Left renal pelvis (tissue), 4 donors: ENCODE results near the gene CCT2. TPM values are rescaled to one million over a fixed set of nuclear protein-coding genes. Genes with fewer than 3 reads are reported as not detected.
A peak's percentile ranks its signal among the peaks of the same experiment; 100 is the strongest.

Experiments used
- DNase-seq, 4 donors: peaks; one replicate each; pipeline ENCODE4 v3.0.0-alpha.2; 2013; ENCODE audit warnings: low read depth in 4 of 4, low spot score in 3 of 4
- polyA plus RNA-seq, 4 donors: library from polyadenylated mRNA; unstranded; fragments of 120-200 nt; gene quantifications; one replicate each; pipeline ENCODE4 v1.2.1, GENCODE V29; 2013; ENCODE audit not compliant: insufficient read length in 4 of 4

Gene CCT2
- polyA plus RNA-seq, result 100 to 1,000 TPM; 160 to 267 (median 255) TPM

DNA sequence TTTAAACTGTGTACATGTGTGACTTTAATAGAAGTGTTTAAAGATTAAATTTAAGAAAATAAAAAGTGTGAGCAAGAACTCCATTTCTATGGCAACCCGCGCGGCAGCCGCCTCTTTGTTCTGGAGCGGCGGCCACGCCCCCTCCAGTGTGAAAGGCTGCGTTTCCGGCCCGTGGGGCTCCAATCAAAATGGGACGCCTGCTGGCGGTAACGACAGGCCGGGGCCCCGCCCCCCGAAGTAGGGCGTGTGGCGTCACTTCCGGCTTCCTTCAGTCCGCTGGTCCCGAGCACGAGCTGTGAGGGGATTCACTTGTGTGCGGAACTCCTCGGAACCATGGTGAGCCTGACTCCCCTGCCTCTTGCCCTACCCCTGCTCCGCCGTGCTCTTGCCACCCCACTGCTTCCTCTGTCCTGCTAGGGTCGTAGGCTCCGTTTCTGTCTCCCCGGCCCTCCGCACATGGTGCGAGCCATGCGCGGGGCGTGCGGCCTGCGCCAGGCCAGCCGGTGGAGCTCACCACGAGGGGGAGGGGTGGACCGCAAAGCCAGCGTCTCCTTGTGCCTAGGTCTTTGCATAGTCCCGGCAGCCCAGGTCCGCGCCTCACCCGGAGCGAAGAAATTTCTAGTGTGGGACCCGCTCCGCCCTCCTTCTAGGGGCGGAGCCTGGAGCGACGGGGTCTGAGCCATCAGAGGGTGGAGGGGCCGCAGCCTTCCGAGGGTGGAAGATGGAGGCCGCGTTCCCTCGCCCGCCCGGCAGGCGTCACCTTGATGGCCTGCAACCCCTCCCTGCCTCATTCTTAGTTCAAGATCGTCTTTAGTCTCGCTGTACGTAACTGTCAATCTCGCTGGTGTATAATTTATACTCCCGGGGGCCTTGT, at the start of gene CCT2:
CCT2 (plus strand) TSS at position 271 of the 874 bp plus-strand sequence; CDS start at position 334, 63 bp downstream.
- peak; percentile 90 to 93 (median 91) for DNase-seq

DNA sequence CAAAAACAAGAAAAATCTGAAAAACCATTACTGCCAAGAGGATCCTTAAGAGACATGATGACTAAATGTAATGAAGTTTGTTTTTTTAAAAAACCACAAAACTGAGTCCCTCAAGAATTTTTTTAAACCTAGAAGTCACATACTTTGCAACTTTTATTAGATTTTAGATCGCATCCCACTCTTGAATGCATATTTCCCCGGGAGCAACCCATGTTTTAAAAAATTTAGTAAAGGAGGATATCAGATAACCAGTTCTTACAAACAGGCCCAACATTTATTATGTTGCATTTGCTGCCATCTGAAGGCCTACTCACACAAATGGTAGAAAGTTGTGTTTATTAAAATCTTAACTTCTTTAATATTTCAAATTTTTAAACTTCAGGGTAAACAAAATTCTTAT, 44.3 kb upstream of the CCT2 start:
- no peak for DNase-seq

DNA sequence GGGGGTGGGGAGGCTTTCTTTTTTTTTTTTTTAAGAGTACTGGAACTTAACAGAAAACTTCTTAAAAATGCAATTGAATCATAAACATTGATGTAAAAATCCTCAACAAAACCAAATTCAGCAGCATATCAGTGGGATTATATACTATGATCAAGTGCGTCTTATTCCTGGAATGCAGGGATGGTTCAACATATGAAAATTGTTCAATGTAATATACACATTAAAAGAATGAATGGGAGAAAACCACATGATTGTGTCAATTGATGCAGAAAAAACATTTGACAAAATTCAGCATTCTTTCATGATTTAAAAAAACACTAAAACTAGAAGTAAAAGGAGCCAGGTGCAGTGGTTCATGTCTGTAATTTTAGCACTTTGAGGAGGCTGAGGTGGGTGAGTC, 41.2 kb upstream of the CCT2 start:
- DNase-seq, result no peak

DNA sequence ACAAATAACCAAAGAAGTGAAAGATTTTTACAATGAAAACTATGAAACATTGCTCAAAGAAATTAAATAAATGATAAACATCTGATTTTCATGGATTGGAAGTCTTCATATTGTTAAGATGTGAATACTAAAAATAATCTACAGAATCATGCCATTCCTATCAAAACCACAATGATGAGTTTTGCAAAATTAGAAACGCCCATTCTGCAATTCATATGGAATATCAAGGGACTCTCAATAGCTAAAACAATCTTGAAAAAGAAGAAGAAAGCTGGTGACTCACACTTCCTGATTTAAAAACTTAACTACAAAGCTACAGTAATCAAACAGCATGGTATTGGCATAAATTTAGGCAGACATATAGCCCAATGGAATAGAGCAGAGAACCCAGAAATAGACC, 40.2 kb upstream of the CCT2 start:
- DNase-seq, result no peak

DNA sequence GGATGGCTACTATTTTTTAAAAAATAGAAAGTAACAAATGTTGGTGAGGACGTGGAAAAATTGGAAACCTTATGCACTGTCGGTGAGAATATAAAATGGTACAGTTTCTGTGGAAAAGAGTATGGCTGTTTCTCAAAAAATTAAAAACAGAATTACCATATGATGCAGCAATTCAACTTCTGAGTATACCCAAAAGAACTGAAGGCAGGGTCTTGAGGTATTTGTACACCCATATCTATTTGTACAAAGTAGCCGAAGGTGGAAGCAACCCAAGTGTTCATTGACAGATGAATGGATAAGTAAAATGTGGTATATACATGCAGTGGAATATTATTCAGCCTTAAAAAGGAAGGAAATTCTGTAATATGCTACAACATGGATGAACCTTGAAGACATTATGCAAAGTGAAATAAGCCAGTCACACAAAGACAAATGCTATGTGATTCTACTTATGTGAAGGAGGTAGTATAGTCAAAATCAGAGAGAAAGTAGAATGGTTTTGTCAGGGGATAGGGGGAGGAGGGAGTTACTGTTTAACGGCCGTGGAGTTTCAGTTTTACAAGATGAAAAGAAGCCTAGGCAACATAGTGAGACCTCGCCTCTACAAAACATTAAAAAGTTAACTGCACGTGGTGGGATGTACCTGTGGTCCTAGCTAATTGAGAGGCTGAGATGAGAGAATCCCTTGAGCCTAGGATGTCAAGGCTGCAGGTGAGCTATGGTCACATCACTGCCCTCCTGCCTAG, 38.4 kb upstream of the CCT2 start:
- DNase-seq, result no peak

DNA sequence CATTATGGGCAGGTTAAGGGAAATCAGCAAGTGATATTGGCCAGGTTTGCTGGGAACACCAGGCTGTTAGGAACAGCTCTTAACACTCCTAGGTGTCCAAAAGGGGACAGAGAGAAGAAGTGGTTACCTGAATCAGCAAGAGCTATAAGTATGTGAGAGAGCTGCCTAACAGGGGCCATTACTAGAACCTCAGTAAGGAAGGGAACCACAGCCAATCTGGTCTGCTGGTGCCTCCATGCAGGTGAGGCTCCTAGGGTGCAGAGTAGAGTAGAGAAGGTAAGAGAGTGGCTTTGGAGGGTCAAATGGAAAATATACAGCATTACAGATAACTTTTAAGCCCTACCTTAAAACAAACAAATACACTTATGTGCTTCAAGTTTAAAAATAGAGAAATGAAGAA, 36.6 kb upstream of the CCT2 start:
- DNase-seq, result no peak

DNA sequence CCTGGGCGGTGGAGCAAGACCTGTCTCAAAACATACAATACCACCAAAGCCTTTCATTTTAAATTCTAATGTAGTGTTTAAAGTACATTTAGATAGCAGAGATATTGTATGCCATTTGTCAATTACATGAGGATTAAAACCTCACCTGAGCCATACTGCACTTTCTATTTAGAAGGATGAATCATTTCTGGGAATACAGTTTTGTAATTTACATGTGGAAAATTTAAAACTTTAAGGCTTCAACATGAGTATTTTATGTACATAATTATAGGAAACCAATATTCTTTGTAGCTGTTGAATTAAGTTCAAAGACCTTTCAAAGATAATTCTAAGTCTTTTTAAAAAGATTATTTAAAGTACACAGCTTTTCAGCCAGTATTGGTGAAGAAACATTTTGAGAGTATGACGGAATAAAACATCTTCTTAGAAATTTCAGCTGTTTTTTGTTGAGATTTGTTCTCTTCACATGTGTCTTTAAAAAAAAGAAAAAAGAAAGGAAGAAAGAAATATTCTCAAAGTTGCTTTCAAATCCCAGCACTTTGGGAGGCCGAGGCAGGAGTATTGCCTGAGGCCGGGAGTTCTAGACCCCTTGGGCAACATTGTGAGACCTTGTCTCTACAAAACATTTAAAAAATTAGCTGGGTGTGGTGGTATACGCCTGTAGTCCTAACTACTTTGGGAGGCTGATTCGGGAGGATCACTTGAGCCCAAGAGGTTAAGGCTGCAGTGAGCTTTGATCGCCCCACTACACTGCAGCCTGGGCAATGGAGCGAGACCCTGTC, 34.5 kb upstream of the CCT2 start:
- DNase-seq, result no peak

DNA sequence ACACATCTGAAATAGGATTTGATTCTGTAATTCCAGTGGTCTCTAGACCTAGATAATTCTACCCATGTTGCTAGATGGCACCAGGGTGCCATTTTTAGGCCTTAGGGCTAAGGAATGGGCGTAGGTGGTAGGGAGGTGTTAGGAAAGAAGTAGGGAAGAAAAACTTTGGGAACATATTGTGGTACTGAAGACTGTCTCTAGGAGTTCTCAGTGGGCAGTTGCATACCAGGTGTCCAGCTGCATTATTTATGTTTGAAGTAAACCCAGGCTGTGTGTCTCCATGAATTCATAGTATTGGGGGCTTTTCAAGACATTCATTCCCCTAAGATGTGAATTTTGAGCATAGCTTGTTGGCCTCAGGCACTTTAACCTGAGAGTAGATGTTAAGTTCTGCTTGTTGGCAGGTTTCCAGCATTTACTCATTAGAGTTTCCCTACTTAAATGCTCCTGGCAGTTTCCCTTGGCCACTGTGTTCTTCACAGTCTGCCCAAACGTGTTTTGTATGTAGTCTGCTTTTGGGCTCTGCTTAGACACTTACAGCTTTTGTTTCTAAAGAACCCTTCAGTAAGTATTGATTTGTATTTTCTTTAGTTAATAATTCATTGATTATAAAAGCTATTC, 31.5 kb upstream of the CCT2 start:
- peak in 3 of 4 donors; percentile 14 to 22 (median 22) for DNase-seq

DNA sequence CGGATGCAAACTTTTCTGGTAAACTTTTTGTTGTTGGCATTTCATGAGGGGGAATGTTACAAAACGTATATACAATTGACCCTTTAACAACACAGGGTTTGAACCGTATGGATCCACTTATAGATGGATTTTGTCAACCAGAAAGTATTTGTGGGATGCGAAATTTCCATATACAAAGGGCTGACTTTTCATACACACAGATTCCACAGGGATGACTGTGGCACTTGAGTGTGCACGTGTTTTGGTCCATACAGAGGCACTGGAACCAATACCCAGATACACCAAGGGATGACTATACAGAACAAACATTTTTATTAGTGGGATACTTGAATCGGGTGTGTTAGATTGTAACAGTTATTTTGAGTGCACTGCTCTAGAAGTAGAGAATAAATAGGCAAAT, 29.8 kb upstream of the CCT2 start:
- DNase-seq, result no peak

DNA sequence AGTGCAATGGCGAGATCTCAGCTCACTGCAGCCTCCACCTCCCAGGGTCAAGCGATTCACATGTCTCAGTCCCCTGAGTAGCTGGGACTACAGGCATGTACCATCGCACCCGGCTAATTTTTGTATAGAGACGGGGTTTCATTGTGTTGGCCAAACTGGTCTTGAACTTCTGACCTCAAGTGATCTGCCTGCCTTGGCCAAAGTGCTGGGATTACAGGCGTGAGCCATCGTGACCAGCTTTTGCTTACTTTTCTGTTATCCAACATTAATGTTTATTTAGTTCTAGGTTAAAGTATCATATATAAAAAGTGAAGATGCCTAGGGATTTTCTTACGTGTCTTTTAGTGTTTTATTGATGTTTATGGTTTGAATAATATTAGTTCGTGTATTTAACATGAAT, 28.9 kb upstream of the CCT2 start:
- DNase-seq, result no peak

DNA sequence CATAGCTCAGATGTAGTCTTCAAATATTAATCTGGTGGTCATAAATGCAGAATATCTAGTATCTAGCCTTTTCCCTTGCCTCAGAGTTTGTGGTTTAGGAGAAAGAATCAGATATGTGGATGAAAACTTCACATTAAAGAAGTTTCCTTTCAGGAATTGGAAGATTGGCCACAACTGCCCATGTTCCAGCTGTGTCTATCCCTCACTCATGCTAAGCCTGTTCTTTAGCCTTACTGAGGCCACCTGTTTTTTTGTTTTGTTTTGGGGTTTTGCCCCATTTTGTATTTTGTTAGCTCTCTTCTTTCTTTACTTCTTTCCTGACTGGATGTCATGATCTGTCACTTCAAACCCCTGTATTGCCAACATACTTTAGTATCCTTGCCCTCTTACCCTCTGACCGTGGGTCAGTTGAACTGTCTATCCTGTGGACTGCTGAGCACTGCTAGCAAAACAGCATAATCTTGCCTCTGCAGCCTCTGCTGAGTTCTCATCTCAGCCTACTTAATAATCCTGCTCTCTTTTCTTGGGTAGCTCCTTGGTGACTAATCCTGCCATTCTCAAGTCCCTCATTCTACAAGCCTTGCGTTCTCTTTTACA, 22.0 kb upstream of the CCT2 start:
- no peak for DNase-seq

DNA sequence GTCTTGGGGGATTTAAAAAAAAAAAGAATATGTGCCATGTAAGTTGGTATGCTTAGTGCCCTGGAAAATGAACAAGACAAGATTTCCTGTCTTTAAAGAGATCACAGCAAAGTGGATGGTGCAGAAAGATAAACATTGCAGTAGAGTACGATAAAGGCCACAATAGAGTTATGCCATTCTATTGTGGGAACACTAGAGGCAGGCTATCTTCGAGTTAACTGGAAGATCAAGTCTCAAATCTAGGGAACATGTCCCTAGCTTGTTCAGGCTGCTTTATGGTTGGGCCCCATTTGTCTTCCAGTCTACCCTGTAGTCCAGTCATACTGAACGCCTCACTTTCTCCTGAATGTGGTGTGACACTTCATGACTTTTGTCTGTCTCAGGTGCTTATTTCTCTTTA, 18.7 kb upstream of the CCT2 start:
- no peak for DNase-seq

DNA sequence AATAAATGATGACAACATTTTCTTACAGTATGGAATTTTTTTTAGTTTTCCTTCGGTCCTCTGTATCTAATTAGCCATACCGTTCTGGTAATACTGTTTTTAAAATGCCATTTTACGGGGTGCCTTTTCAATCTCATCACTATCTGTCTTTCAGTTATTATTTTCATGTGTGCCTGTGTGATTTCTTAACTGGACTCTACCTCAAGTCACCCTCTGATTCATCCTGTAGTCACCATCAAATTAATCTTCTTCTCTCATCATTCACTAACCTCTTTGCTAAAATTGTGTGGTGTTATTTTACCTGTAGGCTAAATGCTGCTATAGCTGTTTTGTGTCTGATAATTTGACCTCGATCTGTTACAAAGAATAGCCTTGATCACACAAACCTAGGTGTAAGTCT, 16.0 kb upstream of the CCT2 start:
- no peak for DNase-seq

DNA sequence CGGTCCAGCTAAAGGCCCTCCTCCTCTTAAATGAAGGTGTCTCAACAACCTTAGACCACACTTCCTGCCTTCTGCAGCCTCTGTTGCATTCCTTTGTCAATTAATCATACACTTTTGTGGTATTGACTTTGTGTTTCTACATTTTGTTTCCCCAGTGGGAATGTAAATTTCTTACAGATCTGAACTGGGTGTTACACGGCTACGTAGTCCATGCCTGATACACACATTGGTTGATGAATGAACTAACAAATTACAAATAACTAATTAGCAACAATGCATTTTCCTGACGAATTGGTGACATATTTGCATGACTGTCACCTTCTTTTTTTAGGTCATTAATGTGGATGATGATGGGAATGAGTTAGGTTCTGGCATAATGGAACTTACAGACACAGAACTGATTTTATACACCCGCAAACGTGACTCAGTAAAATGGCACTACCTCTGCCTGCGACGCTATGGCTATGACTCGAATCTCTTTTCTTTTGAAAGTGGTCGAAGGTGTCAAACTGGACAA, 15.2 kb upstream of the CCT2 start:
- DNase-seq, result no peak

DNA sequence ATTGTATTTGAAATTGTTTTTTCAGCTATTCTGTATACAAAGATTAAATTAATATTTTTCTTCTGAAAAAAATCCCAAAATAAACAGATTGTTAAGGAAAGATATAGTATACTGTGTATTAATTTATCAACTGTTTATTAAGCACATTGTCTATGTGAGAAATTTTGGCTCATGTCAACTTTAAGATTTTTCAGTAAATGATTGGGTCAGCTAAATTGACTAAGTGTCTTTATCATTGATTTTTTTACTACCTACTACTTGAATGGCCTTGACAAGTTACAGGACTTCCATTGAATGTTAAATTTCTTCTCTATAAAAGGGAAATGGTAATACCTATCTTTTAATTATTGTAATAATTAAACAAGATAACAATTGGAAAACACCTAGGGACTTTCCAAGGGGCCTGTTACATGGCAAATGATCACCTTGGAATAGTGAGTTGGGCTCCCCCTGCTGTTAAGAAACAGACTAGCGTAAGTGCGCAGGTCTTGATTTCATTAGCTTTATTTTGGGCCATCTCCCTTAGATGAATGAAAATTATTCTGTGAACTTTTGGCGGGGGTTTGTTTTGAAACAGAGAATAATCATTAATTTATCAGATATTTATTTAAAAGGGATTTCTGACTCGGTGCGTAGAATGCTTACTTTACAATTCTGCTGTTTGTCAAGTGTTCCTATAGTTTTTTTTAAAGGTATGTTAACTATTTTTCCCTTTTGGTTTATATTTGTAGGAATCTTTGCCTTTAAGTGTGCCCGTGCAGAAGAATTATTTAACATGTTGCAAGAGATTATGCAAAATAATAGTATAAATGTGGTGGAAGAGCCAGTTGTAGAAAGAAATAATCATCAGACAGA, 14.5 kb upstream of the CCT2 start:
- peak in 1 of 4 donors; percentile 49 for DNase-seq

DNA sequence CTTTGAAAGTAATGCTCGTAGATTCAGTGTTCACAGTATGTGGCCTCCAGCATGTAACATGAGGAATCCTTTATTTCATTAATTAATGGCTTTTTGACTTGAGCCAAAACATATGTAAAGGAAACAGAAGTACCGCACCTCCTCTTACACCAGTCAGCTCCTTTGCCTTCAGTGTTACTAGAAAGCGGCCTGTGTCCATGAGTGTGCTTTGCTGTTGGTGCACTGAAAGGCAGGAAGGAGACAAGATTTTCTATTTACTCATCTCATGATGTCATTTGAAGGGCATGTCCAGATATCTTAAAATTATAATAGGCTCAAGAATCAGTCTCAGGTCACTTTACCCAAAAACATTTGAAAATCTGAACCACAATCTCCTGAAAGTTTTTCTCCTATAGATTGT, 9.9 kb upstream of the CCT2 start:
- DNase-seq, result no peak

DNA sequence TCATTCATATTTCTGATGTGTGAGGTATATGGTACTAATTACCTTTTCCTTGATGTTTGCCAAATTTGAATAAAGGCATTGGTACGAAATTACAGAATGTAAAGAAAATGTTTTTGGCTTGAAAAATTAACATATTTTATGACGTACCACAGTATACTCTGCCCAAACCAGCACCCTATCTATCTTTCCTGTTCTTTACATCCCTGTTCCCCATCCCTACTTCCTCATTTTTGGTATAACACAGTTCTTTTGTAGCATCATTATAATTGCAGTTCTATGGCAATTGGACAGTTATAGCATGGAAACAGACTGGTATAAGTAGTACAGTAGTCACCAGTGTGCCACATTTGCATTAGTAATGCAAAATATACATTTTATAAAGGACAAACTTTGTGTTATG, 7.0 kb upstream of the CCT2 start:
- no peak for DNase-seq

DNA sequence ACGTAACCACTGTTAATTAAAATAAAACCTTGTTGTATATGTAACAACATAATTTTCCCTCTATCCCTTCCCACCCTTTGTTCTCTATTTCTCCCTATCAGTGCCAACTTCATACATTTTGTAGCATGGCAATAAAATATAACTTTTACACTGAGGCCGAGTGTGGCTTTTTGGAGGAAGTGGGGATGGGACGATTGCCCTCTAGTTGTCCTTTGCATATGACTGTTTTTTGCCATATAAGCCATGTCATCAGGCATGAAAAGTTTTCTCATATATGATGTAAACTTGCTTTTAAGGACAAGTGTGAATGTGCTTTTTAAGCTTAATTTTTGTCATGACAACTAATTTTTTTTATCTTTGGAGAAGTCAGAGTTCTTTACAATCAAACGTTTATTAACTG, 6.2 kb upstream of the CCT2 start:
- DNase-seq, result no peak

DNA sequence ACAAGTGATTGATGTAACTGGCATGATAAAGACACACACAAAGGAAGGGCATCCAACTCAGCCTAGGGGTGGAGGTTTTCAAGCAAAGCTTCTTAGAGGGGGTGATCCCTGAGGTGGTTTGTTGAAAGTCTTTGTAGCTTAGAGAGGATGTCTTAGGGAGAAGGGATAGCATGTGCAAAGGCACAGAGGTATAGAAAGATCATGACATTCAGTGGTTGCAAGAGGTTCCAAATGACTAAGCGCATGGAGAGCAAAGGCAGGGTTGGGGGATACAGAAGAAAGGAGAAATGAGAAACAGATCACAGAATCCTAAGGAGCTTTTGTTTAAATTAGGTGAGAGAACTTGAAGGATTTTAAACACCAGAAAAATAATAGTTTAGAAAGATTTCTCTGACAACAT, 5.2 kb upstream of the CCT2 start:
- DNase-seq, result no peak
